ENCODE results near the gene CDHR5.

CDHR5 gene

GRCh38 chr11:611001-611996 is 13.5 kb downstream of the CDHR5 start:
- no peak for DNase-seq (ENCODE audit: low read depth in 2 of 2)

DNA sequence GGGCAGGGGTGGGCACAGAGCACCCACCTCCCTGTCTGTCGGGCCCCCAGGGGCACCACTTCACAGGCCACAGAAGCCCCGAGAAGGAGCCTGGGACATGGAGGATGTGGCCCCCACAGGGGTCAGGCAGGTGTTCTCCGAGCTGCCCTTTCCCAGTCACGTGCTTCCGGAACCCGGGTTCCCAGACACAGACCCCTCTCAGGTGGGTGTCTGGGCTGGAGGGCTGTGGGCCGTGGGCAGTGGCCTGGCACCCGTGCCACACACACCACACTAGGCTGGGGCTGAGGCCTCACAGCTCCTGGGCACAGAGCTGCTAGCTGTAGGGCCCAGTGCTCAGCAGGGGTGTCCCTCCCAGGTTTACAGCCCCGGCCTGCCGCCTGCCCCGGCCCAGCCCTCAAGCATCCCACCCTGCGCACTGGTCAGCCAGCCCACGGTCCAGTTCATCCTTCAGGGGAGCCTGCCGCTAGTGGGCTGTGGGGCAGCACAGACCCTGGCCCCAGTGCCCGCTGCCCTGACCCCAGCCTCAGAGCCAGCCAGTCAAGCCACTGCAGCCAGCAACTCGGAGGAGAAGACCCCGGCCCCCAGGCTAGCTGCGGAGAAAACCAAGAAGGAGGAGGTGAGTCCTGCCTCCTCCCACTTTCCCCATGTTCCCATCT is 14.5 kb downstream of the CDHR5 start:
- DNase-seq (ENCODE audit: low read depth in 2 of 2), result no peak

DNA sequence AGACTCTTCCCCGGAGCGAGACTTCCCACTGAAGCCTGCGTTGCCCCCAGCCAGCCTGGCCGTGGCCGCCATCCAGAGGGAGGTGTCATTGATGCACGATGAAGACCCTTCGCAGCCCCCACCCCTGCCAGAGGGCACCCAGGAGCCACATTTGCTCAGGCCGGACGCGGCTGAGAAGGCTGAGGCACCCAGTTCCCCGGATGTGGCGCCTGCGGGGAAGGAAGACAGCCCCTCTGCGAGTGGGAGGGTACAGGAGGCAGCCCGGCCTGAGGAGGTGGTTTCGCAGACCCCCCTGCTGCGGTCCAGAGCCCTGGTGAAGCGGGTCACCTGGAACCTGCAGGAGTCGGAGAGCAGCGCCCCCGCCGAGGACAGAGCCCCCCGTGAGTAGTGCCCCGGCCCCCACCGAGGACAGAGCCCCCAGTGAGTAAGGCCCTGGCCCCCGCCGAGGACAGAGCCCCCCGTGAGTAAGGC is 15.4 kb downstream of the CDHR5 start:
- DNase-seq (ENCODE audit: low read depth in 2 of 2), result no peak

DNA sequence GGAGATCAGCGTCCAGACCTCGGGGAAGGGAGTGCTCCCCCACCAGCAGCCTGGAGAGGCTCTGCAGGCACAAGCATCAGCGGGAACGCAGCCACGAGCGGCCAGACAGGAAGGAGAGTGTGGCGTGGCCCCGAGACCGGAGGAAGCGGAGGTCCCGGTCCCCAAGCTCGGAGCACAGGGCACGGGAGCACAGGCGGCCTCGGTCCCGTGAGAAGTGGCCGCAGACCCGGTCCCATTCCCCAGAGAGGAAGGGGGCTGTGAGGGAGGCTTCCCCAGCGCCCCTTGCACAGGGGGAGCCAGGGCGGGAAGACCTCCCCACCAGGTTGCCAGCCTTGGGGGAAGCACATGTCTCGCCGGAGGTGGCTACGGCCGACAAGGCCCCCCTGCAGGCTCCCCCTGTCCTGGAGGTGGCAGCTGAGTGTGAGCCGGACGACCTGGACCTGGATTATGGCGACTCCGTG is 15.9 kb downstream of the CDHR5 start:
- DNase-seq (ENCODE audit: low read depth in 2 of 2), result no peak

- DNase-seq (ENCODE audit: low read depth in 2 of 2), result no peak
Observed at GRCh38 chr11:607971-608659, 16.6 kb downstream of the CDHR5 start.

DNA sequence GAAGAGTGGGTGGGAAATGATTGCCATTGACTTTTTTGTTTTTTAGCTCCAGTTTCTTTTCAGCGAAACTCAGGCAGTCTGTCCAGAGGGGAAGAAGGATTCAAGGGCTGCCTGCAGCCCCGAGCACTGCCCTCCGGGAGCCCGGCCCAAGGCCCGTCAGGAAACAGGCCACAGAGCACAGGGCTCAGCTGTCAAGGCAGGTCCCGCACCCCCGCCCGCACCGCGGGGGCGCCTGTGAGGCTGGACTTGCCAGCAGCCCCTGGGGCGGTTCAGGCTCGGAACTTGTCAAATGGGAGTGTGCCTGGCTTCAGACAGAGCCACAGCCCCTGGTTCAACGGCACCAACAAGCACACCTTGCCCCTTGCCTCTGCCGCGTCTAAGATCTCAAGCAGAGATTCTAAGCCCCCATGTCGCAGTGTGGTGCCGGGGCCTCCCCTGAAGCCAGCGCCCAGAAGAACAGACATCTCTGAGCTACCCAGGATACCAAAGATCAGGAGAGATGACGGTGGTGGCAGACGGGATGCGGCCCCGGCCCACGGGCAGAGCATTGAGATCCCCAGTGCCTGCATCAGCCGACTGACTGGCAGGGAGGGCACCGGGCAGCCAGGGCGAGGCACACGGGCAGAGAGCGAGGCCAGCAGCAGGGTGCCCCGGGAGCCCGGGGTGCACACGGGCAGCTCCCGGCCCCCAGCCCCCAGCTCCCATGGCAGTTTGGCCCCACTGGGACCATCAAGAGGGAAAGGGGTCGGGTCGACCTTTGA is 17.6 kb downstream of the CDHR5 start:
- no peak for DNase-seq (ENCODE audit: low read depth in 2 of 2)

DNA sequence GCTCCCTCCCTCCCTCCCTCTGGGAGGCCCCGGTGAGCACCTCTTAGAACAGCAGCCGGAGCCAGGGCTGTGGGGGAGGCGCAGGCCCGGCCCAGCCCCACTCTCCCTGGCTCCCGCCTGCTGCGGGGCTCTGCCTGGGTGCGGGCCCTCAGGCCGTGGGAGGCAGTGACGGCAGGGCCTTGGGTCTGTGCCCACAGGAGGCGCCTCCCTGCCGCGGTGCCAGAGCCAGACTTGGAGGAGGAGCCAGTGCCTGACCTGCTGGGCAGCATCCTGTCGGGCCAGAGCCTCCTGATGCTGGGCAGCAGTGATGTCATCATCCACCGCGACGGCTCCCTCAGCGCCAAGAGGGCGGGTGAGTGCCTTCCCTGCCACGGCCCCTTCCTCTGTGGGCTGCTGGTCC is 18.5 kb downstream of the CDHR5 start:
- DNase-seq (ENCODE audit: low read depth in 2 of 2), result no peak

GRCh38 chr11:605286-606129 is 19.2 kb downstream of the CDHR5 start:
- no peak for DNase-seq (ENCODE audit: low read depth in 2 of 2)

DNA sequence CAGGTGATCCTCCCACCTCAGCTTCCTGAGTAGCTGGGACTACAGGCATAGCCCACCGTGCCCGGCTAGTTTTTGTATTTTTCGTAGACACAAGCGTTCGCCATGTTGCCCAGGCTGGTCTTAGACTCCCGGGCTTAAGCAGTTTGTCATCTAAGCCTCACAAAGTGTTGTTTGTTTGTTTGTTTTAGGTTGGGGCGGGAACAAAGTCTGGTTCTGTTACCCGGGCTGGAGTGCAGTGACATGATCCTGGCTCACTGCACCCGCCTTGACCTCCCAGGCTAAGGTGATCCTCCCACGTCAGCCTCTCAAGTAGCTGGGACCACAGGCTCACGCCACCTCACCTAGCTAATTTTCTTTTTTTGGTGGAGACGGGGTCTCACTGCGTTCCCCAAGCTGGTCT is 21.6 kb downstream of the CDHR5 start:
- no peak for DNase-seq (ENCODE audit: low read depth in 2 of 2)

DNA sequence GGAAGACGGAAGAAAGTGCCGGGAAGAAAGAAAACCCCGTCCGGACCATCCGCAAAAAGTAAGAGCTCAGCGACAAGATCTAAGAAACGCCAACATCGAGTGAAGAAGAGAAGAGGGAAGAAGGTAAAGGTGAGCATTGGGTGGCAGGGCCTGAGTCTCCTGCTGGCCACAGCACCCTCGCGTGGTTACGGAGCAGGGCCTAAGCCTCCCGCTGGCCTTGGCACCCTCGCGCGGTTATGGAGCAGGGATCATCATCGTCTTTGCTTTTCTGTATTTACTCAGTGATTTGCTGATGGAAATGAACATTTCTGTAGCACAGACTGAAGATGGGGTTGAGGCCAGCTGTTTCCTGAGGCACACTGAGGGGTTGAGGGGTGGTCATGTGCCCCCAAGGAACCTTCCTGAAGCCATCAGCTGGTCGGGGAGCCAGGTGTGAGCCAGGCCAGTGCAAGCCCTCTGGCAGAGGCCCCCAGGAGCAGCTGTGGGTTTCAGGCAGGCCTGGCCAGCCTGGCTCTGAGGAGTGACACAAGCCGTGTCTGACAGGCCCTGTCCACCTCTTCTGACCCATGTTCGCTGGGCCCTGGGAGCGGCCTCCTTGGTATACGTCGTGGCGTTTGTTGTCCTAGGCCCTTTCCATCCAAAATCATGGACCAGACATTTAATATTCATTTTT is 23.0 kb downstream of the CDHR5 start:
- no peak for DNase-seq (ENCODE audit: low read depth in 2 of 2)

GRCh38 chr11:598005-598680 is 26.6 kb downstream of the CDHR5 start:
- no peak for DNase-seq (ENCODE audit: low read depth in 2 of 2)

GRCh38 chr11:597166-597725 is 27.5 kb downstream of the CDHR5 start:
- DNase-seq (ENCODE audit: low read depth in 2 of 2), result no peak

DNA sequence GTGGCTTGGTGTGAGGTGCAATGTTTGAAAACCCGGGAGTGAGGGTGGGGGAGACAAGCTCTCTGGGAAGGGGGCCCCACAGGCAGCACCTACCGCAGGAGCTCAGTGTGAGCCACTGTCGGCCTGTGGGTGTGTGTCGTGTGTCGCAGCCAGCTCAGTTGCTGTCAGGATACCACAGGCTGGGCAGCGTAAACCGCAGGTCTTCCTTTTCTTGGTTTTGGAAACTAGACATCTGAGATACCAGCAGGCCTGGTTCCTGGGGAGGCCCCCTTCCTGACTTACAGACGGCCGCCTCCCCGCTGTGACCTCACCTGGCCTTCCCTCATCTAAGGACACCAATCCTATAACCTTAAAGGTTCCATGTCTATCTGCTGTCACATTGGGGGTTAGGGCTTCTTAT is 28.4 kb downstream of the CDHR5 start:
- peak in 1 of 2 donors; percentile 27 for DNase-seq (ENCODE audit: low read depth in 2 of 2)

GRCh38 chr11:595400-595799 is 29.4 kb downstream of the CDHR5 start:
- DNase-seq (ENCODE audit: low read depth in 2 of 2), result no peak

DNA sequence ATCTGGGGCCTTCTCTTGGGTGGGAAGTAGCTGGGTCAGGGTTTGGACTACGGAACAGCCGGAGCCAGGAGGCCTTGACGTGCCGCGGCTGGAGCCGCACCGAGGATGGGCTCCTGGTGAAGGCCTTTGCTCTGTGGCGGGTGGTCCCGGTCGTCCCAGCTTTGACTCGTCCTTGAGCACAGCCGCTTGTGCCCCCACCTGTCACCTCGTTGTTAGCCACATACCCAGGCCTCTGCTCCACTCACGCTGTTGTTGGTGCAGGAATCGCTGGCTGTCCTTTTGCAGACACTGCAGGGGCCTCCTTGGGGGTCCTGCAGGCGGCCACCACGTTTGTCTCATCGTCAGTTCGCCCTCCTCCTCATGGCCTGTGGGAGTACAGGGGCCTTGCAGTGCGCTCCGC is 31.4 kb downstream of the CDHR5 start:
- DNase-seq (ENCODE audit: low read depth in 2 of 2), result no peak

DNA sequence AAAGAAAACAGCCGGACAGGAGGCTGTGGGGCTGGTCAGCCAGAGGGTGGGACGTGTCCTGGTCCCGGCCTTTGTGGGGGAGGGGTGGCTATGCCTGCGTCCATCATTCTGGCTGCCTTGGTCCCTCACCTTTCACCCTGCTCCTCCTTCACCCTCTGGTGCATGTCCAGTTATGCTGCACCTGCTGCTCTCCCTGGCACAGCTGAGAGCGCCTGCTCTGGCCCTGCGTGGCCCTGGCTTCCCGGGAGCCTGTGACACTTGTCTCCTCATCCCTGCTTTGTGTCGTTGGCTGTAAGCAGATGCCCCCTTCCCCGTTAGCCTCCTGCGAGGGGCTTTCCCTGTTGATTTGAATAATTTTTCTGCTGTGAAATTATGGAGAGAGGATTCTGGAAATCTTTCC is 31.8 kb downstream of the CDHR5 start:
- no peak for DNase-seq (ENCODE audit: low read depth in 2 of 2)

DNA sequence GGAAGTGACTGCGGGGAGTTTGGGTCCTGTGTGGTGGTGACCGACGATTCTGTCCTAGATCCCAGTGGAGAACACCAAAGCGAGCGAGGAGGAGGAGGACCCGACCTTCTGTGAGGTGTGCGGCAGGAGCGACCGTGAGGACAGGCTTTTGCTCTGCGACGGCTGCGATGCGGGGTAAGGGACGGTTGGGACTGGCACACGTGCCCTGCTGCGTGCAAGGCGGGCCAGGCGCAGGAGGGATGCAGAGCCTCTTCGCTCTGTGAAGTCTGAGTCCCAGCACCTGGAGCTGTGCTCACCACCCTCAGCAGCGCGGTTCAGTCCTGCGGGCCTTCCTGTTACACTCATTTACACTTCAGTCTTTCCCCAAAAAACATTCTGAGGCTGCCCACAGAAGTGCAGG is 32.3 kb downstream of the CDHR5 start:
- DNase-seq (ENCODE audit: low read depth in 2 of 2), result no peak

- DNase-seq (ENCODE audit: low read depth in 2 of 2), result no peak
Observed at GRCh38 chr11:590997-591396, 33.8 kb downstream of the CDHR5 start.

GRCh38 chr11:589798-590197 is 35.0 kb downstream of the CDHR5 start:
- no peak for DNase-seq (ENCODE audit: low read depth in 2 of 2)

All from stimulated activated CD8-positive, alpha-beta memory T cell treated with anti-CD3 and anti-CD28 coated beads, Interleukin-15, amount 100 ng/mL, for 48 hours (primary cell).